Thyroid gland (tissue), 4 donors: Measurements from ENCODE around the gene PAPLN.

Experiments used
- CTCF ChIP-seq, 6 experiments: fragments of 200-600 bp in 3 of 6; fragments of 450-650 bp in 3 of 6; sonication (generic) in 3 of 6; IDR thresholded peaks; one replicate each; pipeline ENCODE4 v1.5.1; 2016 to 2019; ENCODE audit warnings: antibody characterized with exemption in 6 of 6, mild to moderate bottlenecking in 2 of 6, inconsistent platforms in 1 of 6, moderate library complexity in 1 of 6
- POLR2A ChIP-seq, 2 donors: fragments of 450-650 bp; IDR thresholded peaks; one replicate each; pipeline ENCODE4 v1.6.1; 2017; ENCODE audit warnings: antibody characterized with exemption in 2 of 2, mild to moderate bottlenecking in 2 of 2, moderate library complexity in 1 of 2

- TF ChIP-seq CTCF (IDR thresholded peaks at IDR 0.05) (no peak), POLR2A (IDR thresholded peaks at IDR 0.05) (no peak)
Observed at GRCh38 chr14:73234029-73234428, 3.3 kb upstream of the PAPLN start.
